Upper lobe of left lung (tissue), 4 donors: ENCODE measurements around the gene LNPK.

Experiments used
- POLR2A ChIP-seq, 4 donors: fragments of 450-650 bp; IDR thresholded peaks; one replicate each; pipeline ENCODE4 v1.5.1; 2016 to 2017; ENCODE audit warnings: antibody characterized with exemption in 4 of 4, mild to moderate bottlenecking in 2 of 4
- TF ChIP-seq, protein P1 (sequence below), 6 experiments: fragments of 450-650 bp in 4 of 6; fragments of 200-600 bp in 2 of 6; sonication (generic) in 2 of 6; IDR thresholded peaks; one replicate each; pipeline ENCODE4 v1.5.1; 2016 to 2019; ENCODE audit warnings: antibody characterized with exemption in 6 of 6

DNA sequence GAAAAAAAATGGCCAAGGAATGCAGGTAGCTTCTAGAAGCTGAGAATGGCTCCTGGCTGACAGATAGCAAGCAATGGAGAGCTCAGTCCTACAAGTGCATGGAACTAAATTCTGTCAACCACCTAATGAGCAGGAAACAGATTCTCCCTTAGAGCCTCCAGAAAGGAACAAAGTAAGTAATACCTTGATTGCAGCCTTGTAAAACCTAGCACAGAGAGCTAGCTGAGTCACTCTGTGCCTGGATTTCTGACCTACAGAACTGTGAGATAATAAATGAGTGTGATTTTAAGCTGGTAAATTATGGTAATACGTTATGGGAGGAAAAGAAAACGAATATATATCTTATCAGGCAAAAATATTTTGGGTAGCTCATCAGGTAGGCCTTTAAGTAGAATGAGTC is 7.4 kb upstream of the LNPK start:
- TF ChIP-seq, protein P1, sequence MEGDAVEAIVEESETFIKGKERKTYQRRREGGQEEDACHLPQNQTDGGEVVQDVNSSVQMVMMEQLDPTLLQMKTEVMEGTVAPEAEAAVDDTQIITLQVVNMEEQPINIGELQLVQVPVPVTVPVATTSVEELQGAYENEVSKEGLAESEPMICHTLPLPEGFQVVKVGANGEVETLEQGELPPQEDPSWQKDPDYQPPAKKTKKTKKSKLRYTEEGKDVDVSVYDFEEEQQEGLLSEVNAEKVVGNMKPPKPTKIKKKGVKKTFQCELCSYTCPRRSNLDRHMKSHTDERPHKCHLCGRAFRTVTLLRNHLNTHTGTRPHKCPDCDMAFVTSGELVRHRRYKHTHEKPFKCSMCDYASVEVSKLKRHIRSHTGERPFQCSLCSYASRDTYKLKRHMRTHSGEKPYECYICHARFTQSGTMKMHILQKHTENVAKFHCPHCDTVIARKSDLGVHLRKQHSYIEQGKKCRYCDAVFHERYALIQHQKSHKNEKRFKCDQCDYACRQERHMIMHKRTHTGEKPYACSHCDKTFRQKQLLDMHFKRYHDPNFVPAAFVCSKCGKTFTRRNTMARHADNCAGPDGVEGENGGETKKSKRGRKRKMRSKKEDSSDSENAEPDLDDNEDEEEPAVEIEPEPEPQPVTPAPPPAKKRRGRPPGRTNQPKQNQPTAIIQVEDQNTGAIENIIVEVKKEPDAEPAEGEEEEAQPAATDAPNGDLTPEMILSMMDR (IDR thresholded peaks at IDR 0.05) = no peak
- no peak for TF ChIP-seq POLR2A (IDR thresholded peaks at IDR 0.05)
